NT2/D1 (cell line): ENCODE results near the gene KCNS3.

Source experiments
- SUZ12 ChIP-seq: IDR thresholded peaks from 2 replicates; pipeline ENCODE4 v1.6.1; 2011; ENCODE audit not compliant: insufficient read length, insufficient read depth; ENCODE audit errors: extremely low read depth
- YY1 ChIP-seq: IDR thresholded peaks from 2 replicates; pipeline ENCODE4 v1.6.1; 2011; ENCODE audit not compliant: insufficient read length, insufficient read depth
- ZNF274 ChIP-seq: IDR thresholded peaks from 2 replicates; pipeline ENCODE4 v1.6.1; 2011; ENCODE audit warnings: mild to moderate bottlenecking, low read depth, low read length

DNA sequence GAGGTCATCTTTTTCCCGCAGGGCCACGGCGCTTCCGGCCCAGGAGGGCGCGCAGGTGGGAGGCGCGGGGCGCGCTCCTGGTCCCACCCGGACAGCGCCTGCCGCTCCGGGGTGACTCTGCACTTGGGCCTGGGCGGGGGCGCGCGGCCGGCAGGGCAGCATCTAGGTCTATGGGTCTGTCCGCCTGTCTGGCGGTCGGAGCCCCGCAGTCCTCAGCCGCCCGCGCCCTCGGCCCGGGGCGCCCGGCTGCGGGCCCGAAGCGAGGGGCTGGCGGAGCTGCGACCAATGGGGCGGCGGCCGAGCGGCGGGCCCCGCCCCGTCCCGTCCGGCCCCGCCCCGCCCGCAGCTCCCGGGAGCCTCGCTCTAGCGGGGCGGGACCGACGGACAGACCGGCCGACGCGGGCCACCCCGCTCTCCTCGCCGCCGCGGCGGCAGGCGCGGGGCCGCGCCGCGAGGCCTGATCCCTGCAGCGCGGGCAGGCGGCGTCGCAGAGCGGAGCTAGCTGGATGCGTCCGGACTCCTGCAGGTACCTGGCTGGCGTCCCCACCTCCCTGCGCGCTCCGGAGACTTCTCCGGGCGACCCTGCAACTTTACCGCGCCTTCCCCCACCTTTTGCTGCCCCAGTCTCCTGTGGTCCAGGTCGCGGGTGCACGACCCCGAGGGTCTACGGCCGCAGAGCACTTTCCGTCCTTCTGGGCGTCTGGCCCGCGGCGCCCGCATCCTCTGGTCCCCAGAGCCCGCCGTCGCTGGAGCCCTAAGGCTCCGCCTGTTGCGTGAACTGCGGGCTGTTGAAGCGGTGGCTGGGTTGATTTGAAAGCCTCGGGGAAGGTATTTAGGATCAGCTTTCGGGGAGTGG, at the start of gene KCNS3:
- TF ChIP-seq ZNF274 (no peak), YY1 (no peak), SUZ12 (no peak)
